Mesothelial cell of epicardium (in vitro differentiated cells): ENCODE results near the gene B3GNT3. TPM values are rescaled to one million over a fixed set of nuclear protein-coding genes. Genes with fewer than 3 reads are reported as not detected.

Experiments used
- DNase-seq, 2 experiments: peaks; one replicate each; pipeline ENCODE4 v3.0.0; 2021; ENCODE audit warnings: low spot score in 2 of 2; ENCODE audit not compliant: unreplicated experiment in 2 of 2
- H3K27ac Mint-ChIP-seq: 2 replicates; pipeline ENCODE4 v1.8.0; 2021; ENCODE audit warnings: mixed read lengths
- H3K27me3 Mint-ChIP-seq: 2 replicates; pipeline ENCODE4 v1.8.0; 2021; ENCODE audit warnings: low read depth, mixed read lengths
- H3K36me3 Mint-ChIP-seq: 2 replicates; pipeline ENCODE4 v1.8.0; 2021; ENCODE audit warnings: mixed read lengths
- H3K4me1 Mint-ChIP-seq: 2 replicates; pipeline ENCODE4 v1.8.0; 2021; ENCODE audit warnings: mixed read lengths
- H3K4me3 Mint-ChIP-seq: 2 replicates; pipeline ENCODE4 v1.8.0; 2021; ENCODE audit warnings: mild to moderate bottlenecking, moderate library complexity, mixed read lengths
- H3K9me3 Mint-ChIP-seq: 2 replicates; pipeline ENCODE4 v1.8.0; 2021; ENCODE audit warnings: mixed read lengths
- CTCF ChIP-seq: fragments of 200-600 bp; sonication (generic); IDR thresholded peaks from one replicate; pipeline ENCODE4 v1.5.0; 2021; ENCODE audit warnings: antibody characterized with exemption; ENCODE audit not compliant: unreplicated experiment
- total RNA-seq: library from RNA; stranded (reverse); gene quantifications from 3 replicates; pipeline ENCODE4 v1.2.1, GENCODE V29; 2021

B3GNT3 gene
- total RNA-seq, 1 donor from 2014 or later = not detected

GRCh38 chr19:17834350-17835181 is 39.6 kb downstream of the B3GNT3 start:
- H3K9me3 Mint-ChIP-seq = no peaks in the 10 kb centered on the region
- H3K36me3 Mint-ChIP-seq = no peaks in the 10 kb centered on the region
- H3K27ac Mint-ChIP-seq = no peak overlapping the region
- no peak for TF ChIP-seq CTCF
- DNase-seq = no peak
- no peak overlapping the region for H3K4me3 Mint-ChIP-seq
- peaks cover 33% of the 10 kb centered on the region for H3K27me3 Mint-ChIP-seq
- peaks cover 6% of the 10 kb centered on the region for H3K4me1 Mint-ChIP-seq

GRCh38 chr19:17835182-17836006 is 40.5 kb downstream of the B3GNT3 start:
- TF ChIP-seq CTCF = no peak
- Mint-ChIP-seq H3K4me3 (no peak overlapping the region), H3K4me1 (peaks cover 4% of the 10 kb centered on the region), H3K9me3 (no peaks in the 10 kb centered on the region), H3K27ac (no peak overlapping the region), H3K27me3 (peaks cover 36% of the 10 kb centered on the region), H3K36me3 (no peaks in the 10 kb centered on the region)
- no peak for DNase-seq

DNA sequence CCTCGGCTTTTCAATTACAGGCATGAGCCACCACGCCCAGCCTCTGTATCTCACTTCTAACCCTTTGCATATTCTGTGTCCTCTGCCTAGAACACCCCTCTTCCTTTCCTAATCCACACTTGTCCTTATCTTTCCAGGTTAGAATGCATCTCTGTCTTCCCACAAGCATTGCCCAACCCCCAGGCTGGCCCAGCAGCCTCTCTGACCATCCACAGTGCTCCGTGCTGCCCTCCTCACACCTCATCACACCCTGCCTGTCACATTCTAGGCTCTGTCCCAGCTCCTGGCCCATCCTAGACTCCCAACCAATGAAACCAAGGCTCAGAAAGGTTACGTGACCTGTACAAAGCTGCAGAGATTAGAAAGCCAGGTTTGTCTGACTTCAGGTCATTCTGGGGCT is 41.6 kb downstream of the B3GNT3 start:
- no peak overlapping the region for H3K4me3 Mint-ChIP-seq
- H3K9me3 Mint-ChIP-seq = no peaks in the 10 kb centered on the region
- H3K36me3 Mint-ChIP-seq = no peaks in the 10 kb centered on the region
- no peak overlapping the region for H3K27ac Mint-ChIP-seq
- no peak for TF ChIP-seq CTCF
- peaks cover 3% of the 10 kb centered on the region for H3K4me1 Mint-ChIP-seq
- peaks cover 39% of the 10 kb centered on the region for H3K27me3 Mint-ChIP-seq
- DNase-seq = no peak

DNA sequence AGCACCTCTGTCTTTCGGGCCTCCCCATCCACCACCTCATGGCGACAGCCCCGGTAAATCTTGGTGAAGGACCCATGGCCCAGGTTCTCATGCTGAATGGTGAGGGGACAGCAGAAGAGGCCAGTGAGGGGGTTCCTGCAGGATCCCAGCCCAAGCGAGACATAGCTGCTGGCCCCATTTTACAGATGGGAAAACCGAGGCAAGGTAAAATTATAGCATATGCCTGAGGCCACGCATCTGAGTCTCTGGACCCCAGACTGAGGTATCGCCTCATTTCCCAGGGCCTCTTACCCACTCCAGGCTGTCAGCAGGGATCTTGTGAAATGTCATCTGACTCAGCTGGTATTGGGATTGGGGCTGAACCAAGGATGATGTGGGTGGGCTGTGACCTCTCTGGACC is 43.0 kb downstream of the B3GNT3 start:
- TF ChIP-seq CTCF = no peak
- DNase-seq = no peak
- Mint-ChIP-seq H3K27me3 (peaks cover 43% of the 10 kb centered on the region), H3K36me3 (no peaks in the 10 kb centered on the region), H3K9me3 (no peaks in the 10 kb centered on the region), H3K4me1 (peaks cover 3% of the 10 kb centered on the region), H3K27ac (no peak overlapping the region), H3K4me3 (no peak overlapping the region)

- Mint-ChIP-seq H3K27ac (no peak overlapping the region), H3K4me3 (no peak overlapping the region), H3K9me3 (no peaks in the 10 kb centered on the region), H3K36me3 (no peaks in the 10 kb centered on the region), H3K4me1 (peaks cover 3% of the 10 kb centered on the region), H3K27me3 (peaks cover 56% of the 10 kb centered on the region)
- no peak for TF ChIP-seq CTCF
- DNase-seq = no peak
Measured at GRCh38 chr19:17840019-17840418, 45.1 kb downstream of the B3GNT3 start.
